Uterus (tissue), 2 donors: ENCODE results near the gene CDC27.

Experiments
- CTCF ChIP-seq, 4 experiments: fragments of 200-600 bp in 2 of 4; fragments of 450-650 bp in 2 of 4; sonication (generic) in 2 of 4; IDR thresholded peaks; one replicate each; pipeline ENCODE4 v1.5.1; 2016 to 2019; ENCODE audit warnings: antibody characterized with exemption in 4 of 4, mild to moderate bottlenecking in 2 of 4, moderate library complexity in 1 of 4
- POLR2A ChIP-seq, 2 donors: fragments of 450-650 bp; IDR thresholded peaks; one replicate each; pipeline ENCODE4 v1.6.1; 2016; ENCODE audit warnings: antibody characterized with exemption in 2 of 2, mild to moderate bottlenecking in 1 of 2, moderate library complexity in 1 of 2

- no peak for TF ChIP-seq CTCF (IDR thresholded peaks at IDR 0.05)
- TF ChIP-seq POLR2A (IDR thresholded peaks at IDR 0.05), result no peak
Measured at GRCh38 chr17:47219621-47220475, 30.8 kb upstream of the CDC27 start.
